ENCODE data around the gene HEPN1.

The HEPN1 gene

DNA sequence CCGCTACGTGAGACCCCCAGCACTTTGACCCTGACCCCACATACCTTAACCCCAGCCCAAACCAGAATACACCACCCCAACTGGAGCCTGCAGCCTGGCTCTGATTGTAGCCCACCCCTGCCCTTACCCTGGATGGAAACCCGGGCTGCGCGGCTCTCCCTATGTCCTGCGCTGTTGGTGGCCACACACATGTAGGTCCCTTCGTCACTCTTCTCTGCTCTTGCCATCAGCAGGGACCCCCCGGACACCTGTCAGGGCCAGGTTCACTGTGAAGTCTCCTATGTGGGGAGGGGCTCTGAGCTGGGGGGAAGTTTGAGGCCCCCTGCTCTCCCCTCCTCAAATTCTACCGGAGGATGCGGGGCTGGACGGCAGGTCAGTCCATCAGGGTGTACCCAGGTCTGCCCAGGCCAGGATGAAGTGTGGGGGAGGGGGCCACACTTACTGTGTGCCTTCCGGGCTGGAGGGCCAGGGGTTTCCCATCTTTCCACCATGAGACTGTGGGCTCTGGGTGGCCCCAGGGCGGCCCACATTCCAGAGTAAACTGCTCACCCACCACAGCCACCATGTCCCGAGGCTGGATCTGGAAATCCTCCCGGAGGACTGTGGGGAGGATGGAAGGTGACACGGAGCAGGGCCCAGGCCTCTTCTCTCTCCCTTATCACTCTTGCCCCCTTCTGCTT is 22.8 kb upstream of the HEPN1 start:
- TF ChIP-seq, protein P1, sequence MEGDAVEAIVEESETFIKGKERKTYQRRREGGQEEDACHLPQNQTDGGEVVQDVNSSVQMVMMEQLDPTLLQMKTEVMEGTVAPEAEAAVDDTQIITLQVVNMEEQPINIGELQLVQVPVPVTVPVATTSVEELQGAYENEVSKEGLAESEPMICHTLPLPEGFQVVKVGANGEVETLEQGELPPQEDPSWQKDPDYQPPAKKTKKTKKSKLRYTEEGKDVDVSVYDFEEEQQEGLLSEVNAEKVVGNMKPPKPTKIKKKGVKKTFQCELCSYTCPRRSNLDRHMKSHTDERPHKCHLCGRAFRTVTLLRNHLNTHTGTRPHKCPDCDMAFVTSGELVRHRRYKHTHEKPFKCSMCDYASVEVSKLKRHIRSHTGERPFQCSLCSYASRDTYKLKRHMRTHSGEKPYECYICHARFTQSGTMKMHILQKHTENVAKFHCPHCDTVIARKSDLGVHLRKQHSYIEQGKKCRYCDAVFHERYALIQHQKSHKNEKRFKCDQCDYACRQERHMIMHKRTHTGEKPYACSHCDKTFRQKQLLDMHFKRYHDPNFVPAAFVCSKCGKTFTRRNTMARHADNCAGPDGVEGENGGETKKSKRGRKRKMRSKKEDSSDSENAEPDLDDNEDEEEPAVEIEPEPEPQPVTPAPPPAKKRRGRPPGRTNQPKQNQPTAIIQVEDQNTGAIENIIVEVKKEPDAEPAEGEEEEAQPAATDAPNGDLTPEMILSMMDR (conservative IDR thresholded peaks at IDR 0.05), result no peak
- no peak overlapping the region for H3K27ac ChIP-seq

DNA sequence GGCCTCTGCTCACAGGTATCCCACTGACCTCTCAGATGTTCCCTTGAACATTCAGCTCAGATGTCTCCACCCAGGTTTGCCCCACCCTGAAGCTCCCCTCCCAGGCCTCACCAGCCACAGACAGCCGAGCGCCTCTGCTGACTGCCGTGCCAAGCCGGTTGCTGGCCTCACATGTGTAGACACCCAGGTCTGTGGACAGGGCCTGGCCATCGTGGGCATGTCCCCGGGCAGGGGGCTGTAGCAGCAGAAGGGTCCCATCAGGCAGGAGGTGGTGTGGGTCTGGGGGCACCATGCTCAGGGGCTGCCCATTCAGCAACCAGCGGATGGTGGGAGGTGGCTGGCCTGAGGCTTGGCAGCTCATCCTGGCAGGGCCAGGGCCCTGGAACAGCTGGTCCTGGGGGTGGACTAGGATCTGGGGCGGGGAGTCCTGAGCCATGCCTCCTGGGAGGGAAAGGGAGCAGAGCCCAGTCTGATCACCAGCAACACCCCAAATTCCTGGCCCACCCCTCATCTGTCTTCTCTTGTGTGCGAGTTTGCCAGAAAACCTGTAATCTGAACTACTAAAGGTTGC is 22.1 kb upstream of the HEPN1 start:
- no peak overlapping the region for H3K27ac ChIP-seq
- TF ChIP-seq, protein P1 (conservative IDR thresholded peaks at IDR 0.05), result no peak

DNA sequence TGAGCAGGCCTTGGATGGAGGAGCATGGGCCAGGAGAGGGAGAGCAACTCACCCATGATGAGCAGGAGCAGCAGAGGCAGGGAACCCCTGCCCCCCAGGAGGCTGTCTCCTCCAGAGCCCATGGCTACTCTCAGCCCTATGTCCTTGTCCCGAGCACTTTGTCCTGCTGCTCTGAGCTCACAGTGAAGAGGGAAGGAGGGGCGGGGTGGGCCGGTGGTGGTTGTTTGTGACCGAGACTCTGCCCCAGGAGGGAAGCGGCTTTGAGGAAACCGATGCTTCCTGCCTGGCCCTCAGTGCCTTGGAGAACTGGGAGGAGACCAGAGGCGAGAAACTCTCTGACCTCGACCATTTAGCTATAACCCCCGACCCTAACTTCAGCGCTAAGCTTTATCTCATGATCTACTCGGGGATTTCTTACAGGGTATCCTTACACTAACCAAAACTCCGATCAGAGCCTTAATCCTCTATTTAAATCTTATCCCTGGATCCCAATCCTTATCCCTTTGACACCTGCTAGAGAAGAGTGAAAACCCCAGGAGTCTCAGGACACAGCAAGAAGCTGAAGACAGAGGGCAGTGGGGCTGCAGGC is 21.3 kb upstream of the HEPN1 start, which contains the start of gene ROBO4:
TSS of gene ROBO4 (minus strand) at position 192 of the 589 bp plus-strand sequence. CDS start at position 122, 70 bp downstream.
- TF ChIP-seq, protein P1 (conservative IDR thresholded peaks at IDR 0.05), result no peak
- no peak within 1 kb of the TSS for H3K27ac ChIP-seq

DNA sequence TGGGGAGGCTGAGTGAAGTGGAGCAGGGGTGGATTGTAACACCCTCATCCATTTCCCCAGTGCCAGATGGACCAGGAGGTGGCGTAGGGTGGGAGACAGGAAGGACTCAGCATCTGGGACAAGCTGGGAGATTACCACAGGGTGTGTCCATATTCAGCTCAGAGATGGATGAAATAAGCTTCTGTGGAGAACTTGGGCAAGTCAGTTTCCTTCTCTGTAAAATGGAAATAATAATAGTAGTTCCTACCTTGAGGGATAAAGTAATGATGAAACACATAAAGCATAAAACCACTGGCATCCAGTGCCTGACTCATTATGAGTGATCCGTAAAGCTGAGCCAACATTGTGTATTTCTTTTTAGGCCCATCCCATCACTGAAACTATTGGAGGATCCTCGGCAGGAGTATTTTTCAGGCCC is 20.8 kb upstream of the HEPN1 start:
- TF ChIP-seq, protein P1 (conservative IDR thresholded peaks at IDR 0.05), result no peak
- H3K27ac ChIP-seq, result no peak overlapping the region

DNA sequence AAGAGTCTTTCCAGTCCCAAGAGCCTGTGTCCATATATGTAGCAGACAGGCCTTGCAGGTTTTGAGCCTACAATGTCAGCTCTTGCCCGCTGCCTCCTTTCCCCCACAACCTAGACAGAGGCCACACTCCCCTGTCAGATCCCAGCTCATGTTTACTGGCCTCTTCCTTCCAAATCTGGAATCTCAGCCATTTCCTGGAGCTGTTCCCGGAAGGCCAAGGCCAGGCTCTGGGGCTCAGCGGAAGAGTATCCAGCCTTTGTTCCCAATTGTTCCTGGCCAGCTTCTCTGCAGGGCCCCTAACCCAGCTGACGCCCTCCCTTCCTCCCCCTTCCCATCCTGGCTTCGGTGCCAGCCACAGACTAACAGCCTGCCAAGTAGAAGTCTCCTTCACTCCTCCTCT is 20.3 kb upstream of the HEPN1 start:
- no peak overlapping the region for H3K27ac ChIP-seq

DNA sequence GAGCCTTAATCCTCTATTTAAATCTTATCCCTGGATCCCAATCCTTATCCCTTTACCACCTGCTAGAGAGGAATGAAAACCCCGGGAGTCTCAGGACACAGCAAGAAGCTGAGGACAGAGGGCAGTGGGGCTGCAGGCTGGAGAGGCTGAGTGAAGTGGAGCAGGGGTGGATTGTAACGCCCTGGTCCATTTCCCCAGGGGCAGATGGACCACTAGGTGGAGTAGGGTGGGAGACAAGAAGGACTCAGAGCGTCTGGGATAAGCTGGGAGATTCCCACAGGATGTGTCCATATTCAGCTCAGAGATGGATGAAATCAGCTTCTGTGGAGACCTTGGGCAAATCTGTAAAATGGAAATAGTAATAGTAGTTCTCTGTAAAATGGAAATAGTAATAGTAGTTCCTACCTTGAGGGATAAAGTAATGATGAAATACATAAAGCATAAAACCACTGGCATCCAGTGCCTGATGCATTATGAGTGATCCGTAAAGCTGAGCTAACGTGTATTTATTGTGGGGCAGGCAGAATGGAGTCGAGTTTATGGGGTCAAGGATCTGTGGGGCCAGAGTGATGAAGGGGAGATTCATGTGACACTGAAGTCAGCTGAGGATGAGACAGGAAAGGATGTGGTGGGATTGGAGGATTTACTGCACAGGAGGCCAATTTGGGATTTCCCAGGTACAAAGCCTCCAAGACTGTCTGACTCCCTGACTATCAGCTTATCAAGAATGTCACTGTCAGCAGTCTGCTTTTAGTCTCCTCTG is 19.5 kb upstream of the HEPN1 start:
- H3K27ac ChIP-seq, result no peak overlapping the region
- TF ChIP-seq, protein P1 (conservative IDR thresholded peaks at IDR 0.05), result no peak

More for the DNA sequence above, 20.3 kb upstream of the HEPN1 start:
- TF ChIP-seq, protein P1 (conservative IDR thresholded peaks at IDR 0.05), result no peak

DNA sequence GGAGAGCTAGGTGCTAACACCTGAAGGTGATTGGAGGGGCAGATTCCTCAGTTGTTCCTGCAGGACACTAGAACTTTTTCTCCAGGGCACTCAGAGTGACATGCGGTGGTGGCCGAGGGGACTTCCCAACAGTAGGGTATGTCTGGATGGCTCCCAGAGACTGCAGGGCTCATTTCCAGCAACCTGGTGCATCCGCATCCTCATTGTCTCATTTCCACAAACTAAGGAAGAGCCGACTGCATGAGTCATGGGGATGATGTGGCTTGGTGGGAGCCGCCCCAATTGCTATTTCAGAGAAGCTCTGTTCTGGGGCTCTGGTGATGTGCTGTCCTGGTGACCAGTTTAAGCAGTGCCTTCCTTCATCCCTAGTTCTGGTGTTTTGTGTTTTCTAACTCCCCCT is 18.6 kb upstream of the HEPN1 start:
- no peak overlapping the region for H3K27ac ChIP-seq

More for the DNA sequence above, 18.6 kb upstream of the HEPN1 start:
- TF ChIP-seq, protein P1 (conservative IDR thresholded peaks at IDR 0.05), result no peak

All from VCaP (cell line).